Memory B cell (primary cell): ENCODE measurements around the gene EHBP1.
"Not testable (repeated sequence)": the region's sequence is repeated elsewhere in the genome, so short reads cannot be mapped to it uniquely, and the experiment has no call there.

Experiments used
- ATAC-seq: fragments of 150-1000 bp; cut with Tn5 transposase; 2 replicates; pipeline ENCODE4 v1.10.0; 2021; ENCODE audit warnings: low read depth, mild to moderate bottlenecking, moderate library complexity
- DNase-seq, 2 donors: peaks; one replicate each; pipeline ENCODE4 v3.0.0; 2022; ENCODE audit warnings: low spot score in 2 of 2
- H3K27ac Mint-ChIP-seq: one replicate; pipeline ENCODE4 v1.8.0; 2022; ENCODE audit warnings: mild to moderate bottlenecking, moderate library complexity, mixed read lengths
- H3K27me3 Mint-ChIP-seq: one replicate; pipeline ENCODE4 v1.8.0; 2022; ENCODE audit warnings: mixed read lengths
- H3K36me3 Mint-ChIP-seq: one replicate; pipeline ENCODE4 v1.8.0; 2022; ENCODE audit warnings: mild to moderate bottlenecking, mixed read lengths
- H3K4me1 Mint-ChIP-seq: one replicate; pipeline ENCODE4 v1.8.0; 2022; ENCODE audit warnings: mixed read lengths
- H3K4me3 Mint-ChIP-seq: one replicate; pipeline ENCODE4 v1.8.0; 2022; ENCODE audit warnings: mild to moderate bottlenecking, moderate library complexity, mixed read lengths
- H3K9me3 Mint-ChIP-seq: one replicate; pipeline ENCODE4 v1.8.0; 2022; ENCODE audit warnings: mixed read lengths

Gene EHBP1

DNA sequence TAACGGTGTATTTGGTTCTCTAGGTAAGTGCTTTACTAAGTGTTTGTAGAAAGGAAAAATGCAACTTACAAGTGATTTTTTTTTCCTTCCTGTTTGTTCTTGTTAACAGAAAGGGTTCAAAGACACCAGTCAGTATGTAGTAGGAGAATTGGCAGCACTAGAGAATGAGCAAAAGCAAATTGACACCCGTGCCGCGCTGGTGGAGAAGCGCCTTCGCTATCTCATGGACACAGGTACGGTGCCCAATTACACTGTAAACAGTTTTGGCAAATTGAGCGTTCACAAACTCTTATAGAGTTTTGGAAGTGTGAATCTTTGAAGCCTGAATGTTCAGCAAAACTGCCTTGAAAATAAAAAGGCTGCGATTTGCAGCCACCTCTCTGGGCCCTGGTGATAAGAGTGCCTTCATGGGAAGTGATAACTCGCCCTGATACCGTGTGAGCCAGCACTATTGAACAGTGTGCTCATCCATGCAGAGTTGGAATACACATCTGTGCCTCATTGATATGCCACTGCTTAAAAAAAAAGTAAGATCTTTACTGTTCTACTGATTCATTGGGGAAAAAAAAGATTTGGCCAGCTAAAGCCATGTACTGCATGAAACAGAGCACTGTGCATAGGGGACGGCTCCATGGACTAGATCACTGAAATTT, 291.1 kb downstream of the EHBP1 start:
- Mint-ChIP-seq H3K9me3 (no peaks in the 10 kb centered on the region), H3K36me3 (peaks cover 26% of the 10 kb centered on the region), H3K4me1 (no peaks in the 10 kb centered on the region), H3K27me3 (no peaks in the 10 kb centered on the region), H3K4me3 (no peak overlapping the region), H3K27ac (no peak overlapping the region)
- ATAC-seq: no peak
- DNase-seq: no peak

DNA sequence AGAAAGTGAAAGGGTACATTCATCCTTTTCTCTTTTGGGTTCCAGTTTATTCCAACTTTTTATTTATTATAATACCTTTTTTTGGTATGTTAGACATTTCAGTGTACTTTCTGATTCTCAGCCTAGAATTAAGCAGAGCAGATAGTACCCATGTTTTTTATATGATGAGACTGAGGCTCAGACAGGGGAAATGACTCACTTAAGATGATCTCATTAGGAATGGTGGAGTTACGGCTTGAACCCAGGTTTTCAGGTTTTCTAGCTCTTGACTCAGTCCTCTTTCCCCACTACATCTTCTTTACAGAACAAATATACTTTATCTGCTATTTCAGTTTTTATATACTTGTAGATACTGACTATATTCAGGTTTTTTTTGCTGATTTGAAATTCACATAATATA, 293.4 kb downstream of the EHBP1 start:
- Mint-ChIP-seq H3K27me3 (no peaks in the 10 kb centered on the region), H3K4me1 (no peaks in the 10 kb centered on the region), H3K4me3 (no peak overlapping the region), H3K36me3 (peaks cover 20% of the 10 kb centered on the region), H3K9me3 (no peaks in the 10 kb centered on the region), H3K27ac (no peak overlapping the region)
- no peak for DNase-seq
- no peak for ATAC-seq

DNA sequence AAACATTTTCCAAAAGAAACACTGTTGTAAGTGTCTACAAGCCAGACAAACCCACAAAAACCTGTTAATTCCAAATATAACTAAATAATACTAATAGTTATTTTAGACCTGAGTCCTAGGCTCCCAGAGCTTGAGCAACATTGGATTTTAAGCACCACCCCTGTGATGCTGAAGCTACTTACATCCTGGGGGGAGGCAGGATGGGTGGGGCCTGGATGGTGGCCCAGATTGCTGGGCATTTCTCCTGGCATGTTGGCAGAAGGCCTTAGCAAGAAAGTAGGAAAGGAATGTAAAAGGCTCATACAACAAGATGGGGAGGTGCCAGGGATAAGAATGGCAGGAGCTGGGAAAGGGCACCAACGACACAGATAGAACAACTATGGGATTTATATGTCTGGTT, 294.4 kb downstream of the EHBP1 start:
- no peak for ATAC-seq

DNA sequence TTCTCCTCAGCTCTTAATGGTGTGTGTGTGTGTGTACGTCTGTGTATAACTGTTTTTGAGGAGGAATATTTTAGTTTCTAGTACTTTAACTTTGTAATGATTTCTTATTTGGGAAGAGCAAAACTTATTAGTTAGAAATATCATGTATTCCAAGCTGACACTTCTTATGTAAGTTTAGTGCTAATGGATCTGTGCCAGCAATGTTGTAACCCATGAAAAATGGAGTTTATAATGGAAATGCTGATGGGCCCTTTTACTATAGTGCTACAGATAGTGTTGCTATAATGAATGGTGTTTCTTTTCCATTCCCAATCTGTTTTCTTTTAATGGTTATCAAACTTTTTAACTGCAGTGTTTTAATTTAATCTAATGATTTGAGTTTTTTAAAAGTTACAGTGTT, 295.3 kb downstream of the EHBP1 start:
- no peak for ATAC-seq
- H3K27me3 Mint-ChIP-seq: no peaks in the 10 kb centered on the region
- H3K4me3 Mint-ChIP-seq: no peak overlapping the region
- H3K36me3 Mint-ChIP-seq: peaks cover 22% of the 10 kb centered on the region
- no peaks in the 10 kb centered on the region for H3K4me1 Mint-ChIP-seq
- H3K9me3 Mint-ChIP-seq: no peaks in the 10 kb centered on the region
- peak overlapping the region; percentile 30 for H3K27ac Mint-ChIP-seq
- no peak for DNase-seq

More for the DNA sequence above, 294.4 kb downstream of the EHBP1 start:
- DNase-seq: no peak
- Mint-ChIP-seq H3K27me3 (no peaks in the 10 kb centered on the region), H3K36me3 (peaks cover 22% of the 10 kb centered on the region), H3K4me3 (no peak overlapping the region), H3K27ac (no peak overlapping the region), H3K9me3 (no peaks in the 10 kb centered on the region), H3K4me1 (no peaks in the 10 kb centered on the region)

DNA sequence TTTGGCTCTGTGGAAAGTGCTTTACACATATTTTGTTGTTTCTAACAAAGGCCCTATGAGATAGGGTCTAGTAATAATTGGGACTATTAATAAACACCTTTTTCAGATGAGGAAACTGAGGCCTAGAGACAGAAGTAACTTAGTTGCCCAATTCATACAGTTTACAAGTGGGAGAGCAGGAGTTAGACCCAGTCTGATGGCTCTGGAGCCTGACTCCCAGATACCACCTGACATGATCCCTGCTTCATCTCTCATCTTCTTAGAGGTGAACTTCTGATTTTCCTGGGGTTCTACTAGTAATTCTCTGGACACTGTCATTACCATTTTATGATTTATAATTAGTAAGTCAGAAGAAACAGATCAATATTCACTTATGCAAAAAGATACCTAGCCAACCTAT, 296.1 kb downstream of the EHBP1 start:
- DNase-seq (no peak), ATAC-seq (no peak)
- peaks cover 20% of the 10 kb centered on the region for H3K36me3 Mint-ChIP-seq
- H3K4me3 Mint-ChIP-seq: no peak overlapping the region
- H3K4me1 Mint-ChIP-seq: no peaks in the 10 kb centered on the region
- H3K27ac Mint-ChIP-seq: no peak overlapping the region
- no peaks in the 10 kb centered on the region for H3K27me3 Mint-ChIP-seq
- H3K9me3 Mint-ChIP-seq: no peaks in the 10 kb centered on the region

DNA sequence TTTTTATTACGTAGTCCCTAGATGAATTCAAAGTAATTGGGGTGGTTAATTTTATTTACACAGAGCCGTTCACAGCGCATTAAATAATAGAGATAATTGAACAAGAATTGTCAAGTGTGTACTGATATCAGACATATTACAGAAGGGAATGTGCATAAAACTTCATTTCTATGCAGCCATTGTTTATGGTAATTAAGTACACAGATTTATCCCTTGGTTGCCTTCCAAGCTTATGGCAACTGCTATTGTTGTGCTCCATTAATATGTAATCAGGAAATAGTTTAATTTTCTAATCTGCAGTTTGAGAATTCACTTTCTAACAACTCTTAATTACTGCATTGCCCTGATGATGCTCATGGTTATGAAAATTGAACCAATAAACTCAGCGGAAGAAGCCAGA, 297.8 kb downstream of the EHBP1 start:
- ATAC-seq (no peak), DNase-seq (no peak)
- no peaks in the 10 kb centered on the region for H3K9me3 Mint-ChIP-seq
- no peak overlapping the region for H3K4me3 Mint-ChIP-seq
- H3K27ac Mint-ChIP-seq: no peak overlapping the region
- H3K27me3 Mint-ChIP-seq: no peaks in the 10 kb centered on the region
- peaks cover 14% of the 10 kb centered on the region for H3K36me3 Mint-ChIP-seq
- no peaks in the 10 kb centered on the region for H3K4me1 Mint-ChIP-seq

DNA sequence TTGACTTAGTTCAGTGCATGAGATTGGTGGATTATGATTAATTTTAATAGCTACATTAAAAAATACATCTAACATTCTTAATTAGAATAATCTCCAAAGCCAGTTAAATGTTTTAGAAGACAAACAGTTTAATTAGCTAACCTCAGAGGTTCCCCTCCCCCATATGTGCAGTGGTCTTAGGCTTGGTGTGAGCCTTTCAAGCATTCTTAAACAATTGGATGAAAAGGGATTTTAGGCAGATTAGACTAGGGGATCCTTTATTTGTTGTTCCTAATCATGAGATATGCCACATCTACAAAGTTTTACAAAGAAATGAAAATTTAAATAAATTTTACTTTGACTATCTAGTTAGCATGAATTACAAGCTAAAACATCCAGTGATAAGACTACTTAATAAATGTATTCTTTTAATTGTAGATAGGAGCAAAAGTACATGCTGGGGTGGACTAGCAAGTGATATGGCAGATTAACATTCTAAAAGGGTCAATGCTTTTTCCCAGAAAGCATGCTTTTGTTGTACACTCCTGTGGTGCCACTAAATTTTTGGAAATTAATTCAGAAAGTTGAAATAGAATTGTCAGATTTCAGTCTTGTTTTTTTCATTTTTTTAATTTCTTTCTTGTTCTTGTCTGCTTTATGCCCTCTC, 302.4 kb downstream of the EHBP1 start:
- Mint-ChIP-seq H3K36me3 (peaks cover 9% of the 10 kb centered on the region), H3K9me3 (no peaks in the 10 kb centered on the region), H3K27me3 (no peaks in the 10 kb centered on the region), H3K4me1 (no peaks in the 10 kb centered on the region), H3K27ac (no peak overlapping the region), H3K4me3 (no peak overlapping the region)
- no peak for ATAC-seq
- no peak for DNase-seq

DNA sequence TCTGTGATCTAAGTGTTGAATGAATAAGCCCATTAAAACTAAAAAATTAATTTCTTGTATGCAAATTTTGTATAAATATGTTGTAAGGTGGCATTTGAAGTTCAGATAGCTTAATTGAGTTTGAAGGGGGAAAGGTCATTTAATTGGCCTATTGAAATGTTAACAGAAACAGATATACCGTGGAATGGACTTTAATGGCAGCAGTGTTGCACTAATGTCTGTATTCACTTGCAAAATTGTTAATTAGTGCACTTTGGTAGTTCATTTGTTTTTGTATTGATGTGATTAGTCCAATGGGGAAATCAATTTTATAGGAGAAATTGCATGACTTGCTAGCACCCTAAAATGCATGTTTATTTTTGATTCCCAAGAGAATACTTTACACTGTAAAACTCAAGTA, 303.3 kb downstream of the EHBP1 start:
- H3K36me3 Mint-ChIP-seq: peaks cover 14% of the 10 kb centered on the region
- no peaks in the 10 kb centered on the region for H3K27me3 Mint-ChIP-seq
- no peak for DNase-seq
- no peak for ATAC-seq
- H3K27ac Mint-ChIP-seq: no peak overlapping the region
- no peak overlapping the region for H3K4me3 Mint-ChIP-seq
- no peaks in the 10 kb centered on the region for H3K4me1 Mint-ChIP-seq
- no peaks in the 10 kb centered on the region for H3K9me3 Mint-ChIP-seq

DNA sequence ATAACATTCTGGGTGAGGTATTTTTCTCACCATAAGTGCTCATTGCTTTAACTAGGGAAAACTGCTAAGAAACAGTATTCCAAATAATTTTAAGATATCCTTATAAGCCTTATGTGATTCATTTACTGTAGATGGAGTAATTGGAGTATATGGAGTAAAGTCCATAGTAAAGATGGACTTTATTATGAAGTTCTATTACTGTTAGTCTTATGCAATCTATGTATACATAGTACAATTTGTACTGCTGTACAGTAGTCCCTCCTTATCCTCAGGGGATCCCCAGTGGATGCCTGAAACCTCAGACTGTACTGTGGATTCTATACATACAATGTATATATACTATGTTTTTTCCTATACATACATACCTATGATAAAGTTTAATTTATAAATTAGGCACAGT, 304.0 kb downstream of the EHBP1 start:
- DNase-seq (no peak), ATAC-seq (no peak)
- Mint-ChIP-seq H3K27me3 (no peaks in the 10 kb centered on the region), H3K36me3 (peaks cover 10% of the 10 kb centered on the region), H3K4me3 (no peak overlapping the region), H3K27ac (no peak overlapping the region), H3K9me3 (no peaks in the 10 kb centered on the region), H3K4me1 (no peaks in the 10 kb centered on the region)

DNA sequence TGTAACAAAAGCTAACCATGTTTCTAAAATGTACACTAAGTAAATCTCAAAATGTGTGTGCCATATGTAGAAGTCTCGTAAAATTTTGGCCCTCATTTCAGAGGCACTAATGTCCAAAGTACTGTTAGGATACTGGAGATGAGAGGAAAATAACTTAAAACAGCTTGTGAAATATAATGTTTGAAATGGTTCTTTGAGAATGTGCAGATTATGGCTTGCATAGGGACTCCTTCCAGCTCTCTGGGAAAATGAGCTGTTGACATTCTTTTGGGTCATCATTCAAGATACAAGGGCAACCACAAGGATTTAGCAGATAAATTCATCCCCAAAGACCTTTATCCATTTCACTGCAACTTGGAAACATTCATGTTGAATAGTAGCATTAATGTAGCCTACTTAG, 307.0 kb downstream of the EHBP1 start:
- ATAC-seq (no peak), DNase-seq (no peak)
- Mint-ChIP-seq H3K4me1 (no peaks in the 10 kb centered on the region), H3K27me3 (no peaks in the 10 kb centered on the region), H3K9me3 (no peaks in the 10 kb centered on the region), H3K36me3 (peaks cover 12% of the 10 kb centered on the region), H3K4me3 (no peak overlapping the region), H3K27ac (no peak overlapping the region)

DNA sequence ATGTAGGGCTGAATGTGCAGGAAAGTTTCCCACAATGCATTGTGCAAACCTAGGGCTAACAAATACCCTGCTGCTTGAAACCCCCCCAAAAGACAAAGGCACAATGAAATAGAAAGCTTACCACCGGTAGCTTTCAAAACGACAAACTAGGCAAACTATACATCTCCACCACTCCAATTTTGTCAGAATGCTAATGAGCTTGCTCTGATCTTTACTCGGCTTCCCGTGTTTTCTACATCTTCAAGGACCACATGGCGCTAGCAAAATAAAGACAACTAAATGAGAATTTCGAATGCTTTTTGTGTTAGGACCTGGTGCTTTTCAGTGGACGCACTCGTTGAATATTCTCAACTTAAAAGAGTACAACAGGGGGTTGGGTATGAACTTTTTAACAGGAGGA, 307.9 kb downstream of the EHBP1 start:
- Mint-ChIP-seq H3K4me1 (no peaks in the 10 kb centered on the region), H3K9me3 (no peaks in the 10 kb centered on the region), H3K27me3 (no peaks in the 10 kb centered on the region), H3K4me3 (no peak overlapping the region), H3K36me3 (peaks cover 12% of the 10 kb centered on the region), H3K27ac (no peak overlapping the region)
- DNase-seq (no peak), ATAC-seq (no peak)

DNA sequence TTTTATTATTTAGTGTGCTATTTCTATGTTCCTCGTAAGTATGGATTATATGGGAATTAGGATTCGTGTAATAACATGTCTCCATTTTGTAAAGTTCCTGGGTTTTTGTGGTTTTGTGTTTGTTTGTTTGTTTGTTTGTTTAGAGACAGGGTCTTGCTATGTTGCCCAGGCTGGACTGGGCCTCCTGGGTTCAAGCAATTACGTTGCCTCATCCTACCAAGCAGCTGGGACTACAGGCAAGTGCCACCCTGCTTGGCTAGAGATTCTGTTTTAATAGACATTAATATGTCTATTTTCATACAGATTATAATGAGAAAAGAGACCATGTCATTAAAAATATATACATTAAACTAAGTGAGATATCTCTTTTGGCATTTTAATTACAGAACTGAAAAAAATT, 309.9 kb downstream of the EHBP1 start:
- no peak for ATAC-seq
- DNase-seq: no peak
- Mint-ChIP-seq H3K4me1 (no peaks in the 10 kb centered on the region), H3K36me3 (peaks cover 15% of the 10 kb centered on the region), H3K27ac (no peak overlapping the region), H3K4me3 (no peak overlapping the region), H3K9me3 (no peaks in the 10 kb centered on the region), H3K27me3 (no peaks in the 10 kb centered on the region)

DNA sequence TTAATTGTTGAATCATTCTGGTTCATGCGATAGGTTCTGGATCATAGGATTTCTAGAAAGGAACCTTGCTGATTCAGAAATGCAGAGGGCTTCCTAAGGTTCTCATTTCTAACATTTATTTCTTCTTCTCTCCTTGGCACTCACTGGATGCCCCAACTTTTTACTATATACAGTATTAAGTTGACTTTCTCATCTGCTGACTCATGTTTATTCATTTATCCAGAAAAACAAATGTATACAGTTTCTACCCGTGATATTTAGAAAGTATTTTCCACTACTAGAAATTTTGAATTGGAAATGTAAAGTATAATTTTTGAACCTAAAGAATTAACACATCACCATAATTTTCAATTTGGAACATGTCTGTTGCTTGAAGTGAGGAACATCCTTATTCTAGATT, 312.9 kb downstream of the EHBP1 start:
- no peak overlapping the region for H3K27ac Mint-ChIP-seq
- no peak for ATAC-seq
- H3K27me3 Mint-ChIP-seq: no peaks in the 10 kb centered on the region
- H3K4me1 Mint-ChIP-seq: no peaks in the 10 kb centered on the region
- H3K36me3 Mint-ChIP-seq: peaks cover 18% of the 10 kb centered on the region
- H3K4me3 Mint-ChIP-seq: no peak overlapping the region
- H3K9me3 Mint-ChIP-seq: no peaks in the 10 kb centered on the region
- DNase-seq: no peak

DNA sequence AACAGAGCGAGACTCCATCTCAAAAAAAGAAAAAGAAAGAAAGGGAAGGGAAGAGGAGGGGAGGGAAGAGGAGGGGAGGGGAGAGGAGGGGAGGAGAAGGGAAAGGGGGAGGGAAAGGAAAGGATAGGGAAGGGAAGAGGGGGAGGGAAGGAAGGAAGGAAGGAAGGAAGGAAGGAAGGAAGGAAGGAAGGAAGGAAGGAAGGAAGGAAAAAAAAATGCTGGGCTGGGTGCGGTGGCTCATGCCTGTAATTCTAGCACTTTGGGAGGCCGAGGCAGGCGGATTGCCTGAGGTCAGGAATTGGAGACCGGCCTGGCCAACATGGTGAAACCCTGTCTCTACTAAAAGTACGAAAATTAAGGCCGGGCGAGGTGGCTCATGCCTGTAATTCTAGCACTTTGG, 314.2 kb downstream of the EHBP1 start:
- H3K9me3 Mint-ChIP-seq, H3K4me1 Mint-ChIP-seq, DNase-seq, H3K27me3 Mint-ChIP-seq, H3K27ac Mint-ChIP-seq, ATAC-seq, H3K4me3 Mint-ChIP-seq: not testable (repeated sequence)
- peaks cover 20% of the 10 kb centered on the region for H3K36me3 Mint-ChIP-seq

DNA sequence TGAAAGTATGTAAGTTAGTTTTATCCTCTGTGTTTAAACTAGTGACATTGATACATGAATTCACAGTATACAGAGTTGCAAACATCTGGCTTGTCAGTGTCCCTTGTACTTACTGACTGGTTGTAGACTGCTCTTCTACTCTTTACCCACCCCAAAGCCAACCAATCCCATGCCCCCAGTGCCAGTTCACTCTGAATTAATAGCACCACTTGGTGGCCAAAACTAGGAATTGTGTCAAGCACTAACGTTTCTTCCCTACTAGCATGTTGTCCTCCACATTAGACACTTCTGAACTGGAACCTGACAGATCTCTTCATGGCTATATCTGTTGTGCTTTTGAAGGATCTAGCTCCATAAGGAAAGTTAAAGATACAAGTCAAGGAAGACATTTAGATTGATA, 317.9 kb downstream of the EHBP1 start:
- H3K4me3 Mint-ChIP-seq: no peak overlapping the region
- H3K36me3 Mint-ChIP-seq: peaks cover 24% of the 10 kb centered on the region
- DNase-seq (no peak), ATAC-seq (no peak)
- no peak overlapping the region for H3K27ac Mint-ChIP-seq
- H3K27me3 Mint-ChIP-seq: no peaks in the 10 kb centered on the region
- H3K9me3 Mint-ChIP-seq: no peaks in the 10 kb centered on the region
- no peaks in the 10 kb centered on the region for H3K4me1 Mint-ChIP-seq
